Erythroblast (primary cell): ENCODE results near the gene JPH2.

Source experiments
- DNase-seq, 2 experiments: peaks; one replicate each; lab custom pipeline; 2025; lab: John Stamatoyannopoulos, UW
- GATA1 ChIP-seq: IDR thresholded peaks from 2 replicates; pipeline ENCODE4 v1.6.1; 2011; ENCODE audit warnings: low read depth, mild to moderate bottlenecking, control low read depth, low read length, moderate library complexity
- POLR2A ChIP-seq: IDR thresholded peaks from 2 replicates; pipeline ENCODE4 v1.6.1; 2011; ENCODE audit warnings: mild to moderate bottlenecking, low read length

Gene JPH2

GRCh38 chr20:44075191-44075949 lies 111.6 kb downstream of the JPH2 start:
- no peak for DNase-seq

DNA sequence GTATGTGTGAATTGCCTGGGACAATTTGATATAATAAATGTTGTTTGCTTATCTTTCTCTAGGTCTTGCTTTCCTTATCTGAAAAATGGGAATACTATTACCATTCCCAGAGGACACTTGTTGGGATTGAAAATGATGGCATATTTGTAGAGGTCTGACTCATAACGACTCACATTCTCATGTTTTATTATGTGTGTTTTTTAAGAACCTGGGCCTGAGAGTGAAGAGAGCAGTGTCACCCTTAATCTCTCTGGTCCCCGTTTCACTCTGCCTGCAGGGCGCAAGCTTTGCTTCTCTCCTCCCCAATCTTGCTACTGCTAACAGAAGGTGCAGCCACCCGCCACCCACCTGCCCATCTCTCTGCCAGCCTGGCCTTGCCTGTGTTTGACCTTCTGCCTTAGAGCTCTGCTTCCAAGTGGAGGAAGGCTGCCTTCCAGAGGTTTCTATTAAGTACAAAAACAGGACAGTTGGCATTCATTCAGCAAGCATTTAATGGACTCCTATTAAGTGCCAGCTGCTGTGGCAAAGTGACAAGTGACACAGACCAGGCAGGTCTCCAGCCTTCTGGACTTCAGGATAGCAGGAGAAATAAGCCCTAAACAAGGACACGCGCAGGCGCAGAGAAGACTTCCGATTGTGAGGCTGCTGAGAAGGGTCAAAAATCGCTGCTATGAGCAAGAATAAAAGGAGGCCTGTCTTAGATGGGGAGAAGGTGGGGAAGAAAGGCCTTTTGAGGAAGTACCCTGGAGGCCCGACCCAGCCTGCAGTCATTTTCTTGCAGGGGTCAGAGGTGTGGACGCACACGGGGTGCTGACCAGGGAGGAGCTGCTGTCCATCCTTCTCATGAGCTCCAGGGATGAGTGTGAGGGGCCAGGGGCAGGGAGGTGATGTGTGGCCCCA lies 112.5 kb downstream of the JPH2 start:
- DNase-seq: no peak
- TF ChIP-seq GATA1 (no peak), POLR2A (no peak)

More at GRCh38 chr20:44075191-44075949, 111.6 kb downstream of the JPH2 start:
- TF ChIP-seq POLR2A (no peak), GATA1 (no peak)

DNA sequence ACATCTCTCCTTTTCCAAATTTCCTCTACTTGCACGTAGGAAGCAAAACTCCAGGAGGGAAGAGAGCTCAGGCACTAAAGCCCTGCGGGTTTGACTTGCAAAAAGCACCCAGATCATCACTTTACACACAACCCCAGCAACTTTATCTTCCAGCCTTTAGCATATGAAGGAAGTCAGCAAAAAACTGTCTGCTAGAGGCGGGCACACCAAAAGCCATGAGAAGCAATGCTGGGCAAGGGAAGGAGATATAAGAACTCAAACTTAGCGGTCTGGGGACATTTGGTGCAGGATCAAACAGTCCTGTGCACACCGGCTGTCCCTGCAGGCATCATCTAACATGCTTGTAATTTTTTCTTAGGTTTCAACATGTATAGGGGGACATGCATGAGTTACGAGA lies 113.3 kb downstream of the JPH2 start:
- DNase-seq: no peak
- no peak for TF ChIP-seq GATA1
- no peak for TF ChIP-seq POLR2A

DNA sequence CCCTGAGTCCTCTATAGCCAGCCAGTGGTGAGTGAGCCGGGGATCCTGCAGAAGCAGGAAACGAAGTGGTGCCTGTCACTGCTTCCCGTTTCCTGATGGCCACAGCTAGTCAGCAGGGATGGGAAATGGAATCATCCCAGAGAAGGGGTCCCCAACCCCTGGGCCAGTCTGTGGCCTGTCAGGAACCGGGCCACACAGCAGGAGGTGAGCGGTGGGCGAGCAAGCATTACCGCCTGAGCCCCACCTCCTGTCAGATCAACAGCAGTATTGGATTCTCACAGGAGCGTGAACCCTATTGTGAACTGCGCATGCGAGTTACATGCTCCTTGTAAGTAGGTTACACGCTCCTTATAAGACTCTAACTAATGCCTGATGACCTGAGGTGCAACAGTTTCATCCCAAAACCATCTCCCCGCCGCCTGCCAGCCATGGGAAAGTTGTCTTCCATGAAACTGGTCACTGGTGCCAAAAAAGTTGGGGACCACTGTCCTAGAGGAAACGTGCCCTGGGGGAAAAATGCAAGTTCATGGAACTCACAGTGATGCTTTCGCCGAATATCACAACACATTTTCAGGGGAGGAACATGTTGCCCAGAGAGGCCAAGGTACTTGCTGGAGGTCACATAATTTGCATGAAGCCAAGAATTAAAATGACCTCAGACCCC lies 113.8 kb downstream of the JPH2 start:
- TF ChIP-seq POLR2A (no peak), GATA1 (no peak)
- no peak for DNase-seq

GRCh38 chr20:44072384-44072783 lies 114.6 kb downstream of the JPH2 start:
- TF ChIP-seq GATA1 (no peak), POLR2A (no peak)
- no peak for DNase-seq

GRCh38 chr20:44071526-44072111 lies 115.4 kb downstream of the JPH2 start:
- TF ChIP-seq GATA1 (no peak), POLR2A (no peak)
- no peak for DNase-seq

- TF ChIP-seq GATA1 (no peak), POLR2A (no peak)
- no peak for DNase-seq
These were observed 115.9 kb downstream of the JPH2 start for GRCh38 chr20:44071057-44071456.

- DNase-seq: no peak
- TF ChIP-seq GATA1: no peak
- no peak for TF ChIP-seq POLR2A
These were observed 116.7 kb downstream of the JPH2 start for GRCh38 chr20:44070139-44070900.

DNA sequence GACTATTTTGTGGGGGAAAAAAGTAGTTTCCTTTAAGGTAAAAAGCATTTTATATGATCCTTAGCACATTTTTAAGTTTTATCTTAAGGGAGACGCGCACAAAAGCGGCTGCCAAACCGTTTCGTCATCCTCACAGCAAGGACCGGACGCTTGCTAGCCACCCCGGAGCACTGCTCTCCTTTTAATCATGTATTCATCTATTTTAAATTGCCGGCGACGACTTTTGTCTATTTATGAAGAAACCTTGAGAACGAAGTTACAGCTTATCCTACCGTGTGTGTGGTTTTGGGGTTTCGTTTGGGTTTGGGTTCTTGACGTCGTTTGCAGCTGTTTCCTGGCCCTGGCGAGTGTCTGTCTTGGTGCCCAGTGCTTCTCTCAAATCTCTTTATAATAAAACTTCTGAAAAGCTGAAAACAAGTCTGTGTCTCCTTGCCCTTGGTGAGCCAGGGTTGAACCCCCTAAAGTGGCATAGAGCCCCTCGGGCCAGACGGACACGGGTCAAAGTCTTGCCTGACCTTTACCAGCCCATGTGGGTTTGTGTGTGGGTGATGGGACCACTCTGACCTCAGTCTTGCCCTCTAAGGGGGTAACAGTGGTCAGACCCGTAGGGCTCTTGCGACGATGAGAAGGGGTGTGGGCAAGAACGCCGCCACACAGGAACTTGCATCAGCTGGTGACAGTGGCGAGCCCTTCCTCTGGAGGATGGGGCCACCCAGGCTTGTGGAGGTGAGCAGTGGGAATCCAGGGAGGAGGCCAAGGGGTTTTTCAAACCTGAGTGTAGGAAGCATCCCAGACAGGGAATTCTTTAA lies 117.6 kb downstream of the JPH2 start:
- TF ChIP-seq POLR2A: no peak
- no peak for TF ChIP-seq GATA1
- no peak for DNase-seq

GRCh38 chr20:44068316-44069201 lies 118.4 kb downstream of the JPH2 start:
- TF ChIP-seq GATA1 (no peak), POLR2A (no peak)
- DNase-seq: no peak

DNA sequence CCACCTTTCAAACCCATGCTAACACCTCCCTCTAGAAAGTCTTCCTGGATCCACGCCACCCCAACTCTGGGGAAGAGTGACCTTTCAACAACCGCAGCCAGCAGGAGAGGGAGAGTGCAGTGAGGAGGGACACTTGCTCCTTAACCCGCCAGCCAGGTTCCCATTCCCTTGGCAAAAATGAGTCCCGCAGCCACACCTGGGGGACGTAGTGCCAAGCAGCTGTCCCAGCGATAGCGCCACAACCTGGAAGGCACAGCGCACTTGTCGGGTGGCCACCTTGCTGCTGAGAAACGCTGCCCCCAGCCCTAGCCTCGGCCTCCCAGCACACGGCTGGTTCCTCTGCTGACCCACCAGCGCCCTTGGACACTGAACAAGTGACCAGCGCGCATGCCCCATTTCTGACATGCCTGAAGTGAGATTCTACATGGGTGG lies 119.3 kb downstream of the JPH2 start:
- no peak for DNase-seq
- TF ChIP-seq POLR2A (no peak), GATA1 (no peak)
